Stimulated activated CD8-positive, alpha-beta memory T cell treated with anti-CD3 and anti-CD28 coated beads, Interleukin-7, amount 100 ng/mL, for 4 hours (primary cell): ENCODE measurements around the gene TRIM22.
"Not testable (repeated sequence)": the region's sequence is repeated elsewhere in the genome, so short reads cannot be mapped to it uniquely, and the experiment has no call there.

Experiments
- DNase-seq, 2 donors: peaks; one replicate each; pipeline ENCODE4 v3.0.0-alpha.2; 2020; ENCODE audit warnings: low read depth in 2 of 2

Gene TRIM22

GRCh38 chr11:5689551-5689983, at the start of gene TRIM22:
TRIM22 (plus strand) TSS chr11:5689790; CDS start chr11:5696233, 6,443 bp downstream.
- DNase-seq = peak; percentile 27 to 45

- no peak for DNase-seq
Observed at GRCh38 chr11:5639953-5640352, 49.6 kb upstream of the TRIM22 start.

- no peak for DNase-seq
Observed at GRCh38 chr11:5643585-5643984, 46.0 kb upstream of the TRIM22 start.

GRCh38 chr11:5646139-5646538, 43.5 kb upstream of the TRIM22 start:
- no peak for DNase-seq

GRCh38 chr11:5655474-5655873, 34.1 kb upstream of the TRIM22 start:
- DNase-seq = no peak

GRCh38 chr11:5656956-5657355, 32.6 kb upstream of the TRIM22 start:
- DNase-seq = not testable (repeated sequence)

GRCh38 chr11:5658318-5658717, 31.3 kb upstream of the TRIM22 start:
- no peak for DNase-seq

GRCh38 chr11:5663511-5663910, 26.1 kb upstream of the TRIM22 start:
- no peak for DNase-seq

GRCh38 chr11:5665051-5665570, 24.5 kb upstream of the TRIM22 start:
- no peak for DNase-seq

- no peak for DNase-seq
Observed at GRCh38 chr11:5665746-5666401, 23.7 kb upstream of the TRIM22 start.

- no peak for DNase-seq
Observed at GRCh38 chr11:5666402-5666793, 23.2 kb upstream of the TRIM22 start.

GRCh38 chr11:5671831-5672230, 17.8 kb upstream of the TRIM22 start:
- DNase-seq = no peak

GRCh38 chr11:5674391-5674790, 15.2 kb upstream of the TRIM22 start:
- no peak for DNase-seq

- no peak for DNase-seq
Observed at GRCh38 chr11:5679811-5680210, 9.8 kb upstream of the TRIM22 start.

GRCh38 chr11:5682890-5683441, 6.6 kb upstream of the TRIM22 start:
- not testable (repeated sequence) for DNase-seq

GRCh38 chr11:5683620-5684019, 6.0 kb upstream of the TRIM22 start:
- peak; percentile 17 to 20 for DNase-seq

- no peak for DNase-seq
Observed at GRCh38 chr11:5684036-5684645, 5.4 kb upstream of the TRIM22 start.

- DNase-seq = peak; percentile 71 to 82
Observed at GRCh38 chr11:5684646-5685362, 4.8 kb upstream of the TRIM22 start, which contains the start of gene TRIM5. TRIM5 (minus strand) TSS chr11:5685074; CDS start chr11:5680177, 4,897 bp downstream.

- DNase-seq = no peak
Observed at GRCh38 chr11:5686426-5686825, 3.2 kb upstream of the TRIM22 start.

- no peak for DNase-seq
Observed at GRCh38 chr11:5688482-5688881, 1.1 kb upstream of the TRIM22 start.

GRCh38 chr11:5690216-5690615, 626 bp downstream of the TRIM22 start:
- DNase-seq = no peak

- no peak for DNase-seq
Observed at GRCh38 chr11:5690736-5691135, 1.1 kb downstream of the TRIM22 start.
